ENCODE data around the gene MALT1.

Gene MALT1

GRCh38 chr18:58699551-58699950 lies 28.3 kb downstream of the MALT1 start:
- no peak for TF ChIP-seq CTCF (IDR thresholded peaks at IDR 0.05; ENCODE audit: borderline replicate concordance, insufficient read depth, low read depth, low read length)
- no peak overlapping the region for H3K4me3 ChIP-seq (ENCODE audit: low read depth, low read length)

GRCh38 chr18:58700209-58700608 lies 28.9 kb downstream of the MALT1 start:
- no peak for TF ChIP-seq CTCF (IDR thresholded peaks at IDR 0.05; ENCODE audit: borderline replicate concordance, insufficient read depth, low read depth, low read length)

GRCh38 chr18:58712930-58713329 lies 41.7 kb downstream of the MALT1 start:
- TF ChIP-seq CTCF (IDR thresholded peaks at IDR 0.05; ENCODE audit: borderline replicate concordance, insufficient read depth, low read depth, low read length): no peak
- no peak overlapping the region for H3K4me3 ChIP-seq (ENCODE audit: low read depth, low read length)

More at GRCh38 chr18:58700209-58700608, 28.9 kb downstream of the MALT1 start:
- H3K4me3 ChIP-seq (ENCODE audit: low read depth, low read length): no peak overlapping the region

GRCh38 chr18:58714259-58714658 lies 43.0 kb downstream of the MALT1 start:
- H3K4me3 ChIP-seq (ENCODE audit: low read depth, low read length): no peak overlapping the region
- TF ChIP-seq CTCF (IDR thresholded peaks at IDR 0.05; ENCODE audit: borderline replicate concordance, insufficient read depth, low read depth, low read length): no peak

- no peak for TF ChIP-seq CTCF (IDR thresholded peaks at IDR 0.05; ENCODE audit: borderline replicate concordance, insufficient read depth, low read depth, low read length)
These were observed 43.6 kb downstream of the MALT1 start for GRCh38 chr18:58714821-58715220.

GRCh38 chr18:58715540-58715939 lies 44.3 kb downstream of the MALT1 start:
- TF ChIP-seq CTCF (IDR thresholded peaks at IDR 0.05; ENCODE audit: borderline replicate concordance, insufficient read depth, low read depth, low read length): no peak
- H3K4me3 ChIP-seq (ENCODE audit: low read depth, low read length): no peak overlapping the region

More at GRCh38 chr18:58714821-58715220, 43.6 kb downstream of the MALT1 start:
- no peak overlapping the region for H3K4me3 ChIP-seq (ENCODE audit: low read depth, low read length)

- TF ChIP-seq CTCF (IDR thresholded peaks at IDR 0.05; ENCODE audit: borderline replicate concordance, insufficient read depth, low read depth, low read length): no peak
- no peak overlapping the region for H3K4me3 ChIP-seq (ENCODE audit: low read depth, low read length)
These were observed 44.9 kb downstream of the MALT1 start for GRCh38 chr18:58716060-58716756.
